Stimulated activated CD4-positive, alpha-beta T cell treated with anti-CD3 and anti-CD28 coated beads, Interleukin-4, amount 100 ng/mL, for 4 hours (primary cell): ENCODE results near the gene PLD3.
A peak's percentile ranks its signal among the peaks of the same experiment; 100 is the strongest.

ENCODE experiments used
- DNase-seq, 2 experiments: peaks; one replicate each; pipeline ENCODE4 v3.0.0-alpha.2; 2020

Gene PLD3

DNA sequence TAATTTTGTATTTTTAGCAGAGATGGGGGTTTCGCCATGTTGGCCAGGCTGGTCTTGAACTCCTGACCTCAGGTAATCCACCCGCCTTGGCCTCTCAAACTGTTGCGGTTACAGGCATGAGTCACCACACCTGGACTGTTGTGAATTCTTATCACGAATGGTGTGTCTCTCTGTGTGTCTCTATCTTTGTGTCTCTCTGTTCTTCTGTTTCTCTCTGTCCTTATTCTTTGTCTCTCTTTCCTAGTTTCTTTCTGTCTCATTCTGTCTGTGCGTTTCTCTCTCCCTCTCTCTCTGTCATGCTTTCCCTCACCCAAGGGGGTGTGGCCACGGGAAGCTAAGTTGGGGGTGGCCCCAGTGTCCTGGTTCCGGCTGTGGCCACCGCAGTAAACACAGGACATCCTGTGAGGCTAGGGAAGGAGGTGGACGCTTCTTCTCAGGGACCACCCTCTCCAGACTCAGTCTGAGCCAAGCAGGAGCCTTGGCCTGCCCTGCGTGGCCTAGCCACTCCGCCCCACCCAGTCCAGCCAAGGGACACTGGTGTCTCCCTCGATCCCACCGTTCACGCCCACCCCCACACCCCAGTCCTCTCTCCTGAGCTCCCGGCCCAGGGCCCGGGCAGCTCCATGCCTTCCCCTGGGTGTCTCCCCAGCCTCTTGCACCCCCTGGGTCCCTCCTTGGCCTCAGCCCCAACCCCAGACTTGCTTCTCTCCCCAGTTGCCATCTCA is 68.6 kb downstream of the PLD3 start:
- no peak for DNase-seq

DNA sequence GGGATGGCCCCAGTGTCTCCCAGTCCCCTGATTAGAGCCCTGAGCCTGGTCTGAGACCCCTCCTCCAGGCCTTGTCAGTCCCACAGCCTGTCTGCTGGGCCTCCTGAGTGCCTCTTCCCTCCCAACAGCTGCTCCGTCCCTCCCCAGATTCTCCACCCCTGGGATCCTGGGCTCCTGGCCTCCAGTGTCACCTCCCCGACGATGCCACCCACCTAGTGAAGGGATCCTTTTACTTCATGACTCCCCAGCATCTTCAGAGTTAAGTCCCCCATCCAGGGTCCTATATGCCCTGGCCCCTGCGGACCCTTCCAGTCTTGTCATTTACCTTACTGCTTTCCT is 69.1 kb downstream of the PLD3 start:
- no peak for DNase-seq

DNA sequence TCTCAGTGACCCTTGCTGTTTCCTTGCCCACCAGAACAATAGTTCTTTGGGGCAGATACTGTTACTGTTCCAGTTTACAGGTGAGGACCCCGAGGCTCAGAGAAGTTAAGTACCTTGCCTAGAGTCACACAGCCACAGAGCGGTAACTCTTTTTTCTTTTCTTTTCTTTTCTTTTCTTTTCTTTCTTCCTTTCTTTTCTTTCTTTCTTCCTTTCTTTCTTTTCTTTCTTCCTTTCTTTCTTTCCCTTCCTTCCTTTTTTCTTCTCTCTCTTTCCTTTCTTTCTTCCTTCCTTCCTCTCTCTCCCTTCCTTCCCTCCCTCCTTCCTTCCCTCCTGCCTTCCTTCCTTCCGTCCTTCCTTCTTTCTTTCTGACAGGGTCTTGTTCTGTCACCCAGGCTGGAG is 69.5 kb downstream of the PLD3 start:
- DNase-seq, result no peak

DNA sequence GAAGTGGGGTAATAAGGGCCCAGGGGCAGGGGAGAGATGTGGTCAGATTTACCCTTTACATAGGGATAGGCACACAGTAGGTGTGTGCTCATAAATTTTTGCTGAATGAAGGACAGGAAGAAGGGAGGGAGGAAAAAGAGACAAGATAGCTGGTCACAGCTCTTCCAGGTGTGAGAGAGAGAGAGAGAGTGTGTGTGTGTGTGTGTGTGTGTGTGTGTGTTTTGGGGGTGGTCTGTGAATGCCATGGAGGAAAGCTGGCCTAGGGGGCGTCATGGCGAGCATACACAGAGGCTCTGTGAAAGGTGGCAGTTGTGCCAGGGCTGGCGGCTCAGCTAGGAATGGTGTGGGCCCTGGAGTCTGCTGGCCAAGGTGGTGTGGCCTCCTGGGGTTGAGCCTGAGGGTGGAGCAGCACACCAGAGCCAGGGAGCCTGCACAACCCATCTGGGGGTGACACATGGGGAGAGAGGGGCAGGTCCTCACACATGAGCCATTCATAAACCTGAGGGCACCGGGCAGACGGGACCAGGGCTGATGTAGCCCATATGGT is 70.6 kb downstream of the PLD3 start:
- DNase-seq, result no peak

DNA sequence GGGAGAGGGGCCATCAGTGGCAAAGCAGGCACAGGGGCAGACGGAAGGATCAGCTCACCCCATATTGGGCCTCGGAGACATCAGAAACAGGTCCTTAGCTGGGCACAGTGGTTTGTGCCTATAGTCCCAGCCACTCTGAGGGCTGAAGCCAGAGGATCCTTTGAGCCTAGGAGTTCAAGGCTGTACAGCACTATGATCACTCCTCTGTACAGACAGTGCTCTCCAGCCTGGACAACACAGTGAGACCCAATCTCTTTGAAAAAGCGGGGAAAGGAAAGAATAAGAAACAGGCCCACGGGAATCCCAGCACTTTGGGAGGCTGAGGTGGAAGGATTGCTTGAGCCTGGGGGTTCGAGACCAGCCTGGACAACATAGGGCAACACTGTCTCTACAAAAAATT is 71.3 kb downstream of the PLD3 start:
- no peak for DNase-seq

DNA sequence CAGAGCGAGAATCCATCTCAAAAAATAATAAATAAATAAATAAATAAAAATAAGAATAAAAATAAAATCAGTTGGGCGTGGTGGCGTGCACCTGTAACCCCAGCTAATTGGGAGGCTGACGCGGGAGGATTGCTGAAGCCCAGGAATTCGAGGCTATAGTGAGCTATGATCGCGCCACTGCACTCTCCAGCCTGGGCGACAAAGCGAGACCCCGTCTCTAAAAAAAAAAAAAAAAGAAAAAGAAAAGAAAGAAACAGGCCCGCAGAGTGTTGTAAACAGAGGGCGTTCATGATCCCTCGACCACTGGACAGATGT is 71.9 kb downstream of the PLD3 start:
- no peak for DNase-seq

DNA sequence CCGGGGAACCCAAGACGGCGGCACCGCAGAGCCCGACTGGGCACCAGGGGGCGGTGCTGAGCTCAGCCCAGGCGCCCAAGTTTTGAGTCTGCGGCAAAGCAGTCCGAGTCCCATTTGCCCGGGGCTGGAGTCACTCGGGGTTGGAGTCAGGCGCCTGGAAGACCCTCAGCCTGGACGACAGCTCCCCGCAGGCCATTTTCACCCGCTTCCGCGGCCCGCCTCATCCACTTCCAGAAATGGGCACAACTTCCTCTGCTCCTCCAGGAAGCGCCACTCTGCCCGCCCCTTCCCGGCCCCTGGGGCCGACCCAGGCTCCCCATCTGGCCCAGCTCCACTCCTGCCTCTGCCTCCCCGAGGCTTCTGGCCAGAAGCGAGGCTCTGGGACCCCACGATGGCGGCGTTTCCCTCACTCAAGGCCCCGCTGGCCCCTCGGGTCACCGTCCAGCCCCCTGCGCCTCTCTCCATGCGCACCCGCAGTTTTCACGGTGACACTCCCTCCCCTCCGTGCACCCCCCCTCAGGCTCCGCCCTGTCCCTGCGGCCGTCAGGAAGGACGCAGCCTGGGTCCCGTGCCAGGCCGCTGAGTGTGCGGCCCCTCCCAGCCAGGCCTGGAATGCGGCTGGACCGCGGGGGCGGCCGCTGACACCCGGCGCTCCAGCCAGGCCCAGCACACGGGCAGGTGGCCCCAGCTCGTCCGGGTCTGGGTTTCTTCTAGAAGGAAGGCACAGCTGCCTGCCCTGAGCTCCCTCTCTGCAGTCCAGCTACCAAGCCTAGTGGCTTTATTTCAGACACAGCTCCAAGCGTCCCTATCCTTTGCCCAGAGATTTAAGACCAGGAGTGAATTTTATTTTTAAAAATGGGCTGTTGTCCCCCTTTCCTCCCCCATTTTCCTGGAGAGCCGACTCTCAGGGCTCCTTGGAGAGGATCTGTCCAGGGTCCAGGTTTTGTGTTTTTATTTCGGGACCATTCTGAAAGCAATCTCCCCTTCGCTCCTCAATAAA is 72.6 kb downstream of the PLD3 start:
- DNase-seq, result peak; percentile 63 to 67

DNA sequence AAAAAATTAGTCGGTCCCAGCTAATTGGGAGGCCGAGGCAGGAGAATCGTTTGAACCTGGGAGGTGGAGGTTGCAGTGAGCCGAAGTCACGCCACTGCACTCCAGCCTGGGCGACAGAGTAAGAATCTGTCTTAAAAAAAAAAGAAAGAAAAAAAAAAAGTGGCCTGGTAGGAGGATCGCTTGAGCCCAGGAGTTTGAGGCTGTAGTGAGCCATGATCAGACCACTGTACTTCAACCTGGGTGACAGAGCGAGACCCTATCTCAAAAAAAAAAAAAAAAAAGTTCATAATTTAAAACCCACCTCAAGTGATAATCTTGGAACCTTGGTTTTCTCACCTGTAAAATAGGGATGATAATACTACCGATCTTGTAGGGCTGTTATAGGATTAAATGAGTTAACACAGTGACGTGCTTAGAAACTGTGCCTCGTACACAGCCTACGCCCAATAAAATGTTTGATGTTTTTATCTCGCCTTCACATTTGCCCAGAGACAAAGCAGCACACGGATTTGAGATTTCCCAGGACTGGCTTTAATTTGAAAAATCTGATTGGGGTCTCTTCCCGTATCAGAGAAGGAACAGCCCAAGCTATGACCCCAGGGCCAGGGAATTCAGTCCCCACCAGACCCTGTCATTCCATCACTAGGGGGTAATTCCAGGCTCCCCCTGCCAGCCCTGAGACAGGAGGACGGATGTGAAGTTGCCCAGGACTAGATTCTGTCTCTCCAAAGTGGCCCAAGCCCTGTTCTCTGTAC is 73.7 kb downstream of the PLD3 start:
- no peak for DNase-seq

DNA sequence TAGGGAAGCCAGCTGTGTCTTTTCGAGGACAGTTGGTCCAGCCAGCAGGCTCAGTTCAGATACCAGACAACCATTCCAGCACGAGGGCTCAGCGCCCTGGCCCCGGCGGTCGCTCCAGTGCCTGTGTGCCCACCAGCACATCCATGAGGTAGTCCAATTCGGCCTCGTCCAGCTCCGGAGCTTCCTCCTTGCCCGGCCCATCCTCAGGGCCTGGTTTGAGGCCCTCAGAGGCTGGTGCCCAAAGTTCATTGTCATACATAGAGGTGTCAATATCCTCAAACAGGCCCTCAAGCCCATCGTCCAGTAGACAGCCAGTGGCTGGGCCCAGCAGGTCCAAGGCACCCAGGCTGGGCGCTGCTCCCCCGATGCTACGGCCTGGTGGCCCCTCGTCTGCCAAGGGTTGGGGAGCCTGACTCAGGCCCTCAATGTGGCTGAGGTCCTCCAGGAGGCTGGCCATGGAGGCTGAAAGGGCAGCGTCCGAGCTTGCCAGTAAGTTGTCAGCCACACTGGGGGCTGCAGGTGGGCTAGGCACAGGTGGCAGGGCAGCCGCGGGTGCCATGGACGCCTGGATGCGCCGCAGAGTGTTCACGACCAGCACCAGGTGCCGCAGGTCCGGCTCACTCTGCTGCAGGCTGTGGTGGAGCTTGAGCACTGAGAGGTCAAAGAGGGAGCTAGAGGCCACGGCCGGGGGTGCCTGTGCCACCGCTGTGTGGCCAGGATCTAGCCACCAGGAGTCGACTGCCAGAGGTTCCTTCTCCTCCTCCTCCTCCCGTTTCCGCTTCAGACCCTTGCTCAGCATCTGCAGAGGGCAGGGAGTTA is 74.5 kb downstream of the PLD3 start:
- DNase-seq, result no peak

DNA sequence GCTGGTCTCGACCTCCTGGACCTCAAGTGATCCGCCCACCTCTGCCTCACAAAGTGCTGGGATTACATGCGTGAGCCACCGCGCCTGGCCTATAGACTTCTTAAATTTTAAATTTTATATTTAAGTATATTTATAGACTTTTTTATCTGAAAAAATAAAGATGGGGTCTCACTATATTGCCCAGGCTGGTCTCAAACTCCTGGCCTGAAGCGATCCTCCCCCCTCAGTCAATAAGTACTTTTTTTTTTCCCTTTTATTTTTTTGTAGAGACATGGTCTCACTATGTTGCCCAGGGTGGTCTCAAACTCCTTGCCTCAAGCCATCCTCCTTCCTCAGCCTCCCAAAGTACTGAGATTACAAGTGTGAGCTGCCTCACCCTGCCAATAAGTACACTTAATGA is 75.4 kb downstream of the PLD3 start:
- no peak for DNase-seq

DNA sequence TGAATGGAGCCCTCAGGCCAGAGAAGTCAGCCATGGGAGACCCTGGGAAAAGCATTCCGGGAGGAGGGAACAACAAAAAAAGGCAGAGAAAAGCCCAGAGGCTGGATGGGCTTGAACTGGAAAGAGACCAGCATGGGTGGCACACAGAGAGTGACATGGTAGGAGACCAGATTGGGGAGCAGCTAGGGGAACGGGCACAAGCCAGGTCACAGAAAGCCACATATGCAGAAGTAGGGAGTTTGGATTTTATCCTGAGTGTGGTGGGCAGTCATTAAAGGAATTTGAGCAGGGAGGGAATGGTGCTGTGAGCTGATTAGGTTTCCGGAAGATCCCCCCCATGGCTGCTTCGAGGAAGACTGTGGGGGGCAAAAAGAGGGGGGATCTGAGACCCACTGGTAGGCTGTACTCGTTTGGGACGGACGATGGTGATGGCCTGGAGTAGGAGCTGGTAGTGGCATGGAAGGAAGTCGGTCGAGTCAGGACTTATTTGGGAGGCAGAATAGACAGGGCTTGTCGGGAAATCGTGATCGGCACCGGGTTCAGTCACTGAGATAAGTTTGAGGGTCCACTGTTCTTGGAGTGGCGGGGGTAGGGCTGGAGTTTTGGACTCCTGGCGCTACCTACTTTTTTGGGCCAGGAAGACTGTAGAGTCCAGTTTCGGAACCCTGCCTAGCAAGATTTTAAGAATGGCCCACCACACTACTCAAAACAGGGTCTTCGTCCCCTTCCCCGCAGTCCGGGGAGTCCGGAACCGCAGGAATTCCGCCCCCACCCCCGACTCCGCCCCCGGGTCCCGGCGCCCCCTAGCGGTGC is 76.3 kb downstream of the PLD3 start:
- peak in 1 of 2 experiments; percentile 12 for DNase-seq

DNA sequence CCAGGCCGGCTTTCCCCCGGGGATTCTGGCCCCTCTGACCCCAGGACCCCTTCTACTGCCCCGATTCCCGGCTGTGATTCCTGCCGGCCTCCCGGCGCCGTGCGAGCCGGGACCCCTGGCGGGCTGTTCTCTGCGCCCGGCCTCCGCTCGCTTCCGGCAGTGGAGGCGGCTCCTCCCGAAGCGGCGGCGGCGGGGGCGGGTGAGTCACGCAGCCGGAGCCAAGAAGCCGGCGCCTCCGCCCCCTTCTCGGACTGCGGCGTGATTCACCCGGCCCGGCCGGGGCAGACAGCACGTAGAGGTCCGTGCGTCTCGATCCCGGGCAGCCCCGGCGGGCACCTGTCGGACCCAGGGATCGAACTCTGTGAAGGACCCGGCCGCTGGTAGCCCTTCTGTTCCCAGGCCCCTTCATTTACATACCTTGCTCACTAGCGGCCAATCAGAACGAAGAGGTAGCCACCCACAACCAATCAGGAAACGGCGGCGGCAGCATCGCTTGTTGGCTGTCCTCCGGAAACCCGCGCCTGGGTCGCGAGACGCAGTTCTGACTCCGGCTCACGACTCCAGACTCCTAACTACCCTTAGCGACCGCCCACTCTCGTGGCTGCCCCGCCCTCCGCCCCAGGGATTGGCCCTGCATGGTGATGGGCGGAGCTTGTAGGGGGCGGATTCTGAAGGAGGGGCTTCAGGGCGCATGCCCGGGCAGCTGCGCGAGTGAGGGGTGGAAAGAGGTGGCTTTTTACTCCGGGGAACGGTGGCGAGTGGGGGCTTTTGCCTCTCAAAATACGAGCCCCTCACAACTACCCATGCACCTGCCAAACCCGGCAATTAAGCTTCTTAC is 77.2 kb downstream of the PLD3 start, which contains the start of gene SERTAD1:
Gene SERTAD1, minus strand, starts transcription at position 543 of the 838 bp plus-strand sequence. CDS start 2,446 bp downstream, outside the sequence.
- peak; percentile 100 for DNase-seq
